ENCODE measurements around the gene DPYD. TPM values are rescaled to one million over a fixed set of nuclear protein-coding genes. Genes with fewer than 3 reads are reported as not detected.

Gene DPYD
- total RNA-seq, 1 experiment from 2014 or later = 7.0 TPM

GRCh38 chr1:97128426-97128825 is 792.4 kb downstream of the DPYD start:
- CTCF ChIA-PET = interaction anchor here (0.6 kb wide), 1 partner anchor 10 kb away, joined by 3 read pairs; no protein-coding TSS in a partner anchor
- intact Hi-C loops (cut with micrococcal nuclease; ENCODE audit: unreplicated experiment) = no loop called here
- Histone ChIP-seq H3K4me3 (ENCODE audit: low read depth, low read length) (no peak overlapping the region), H3K4me1 (no peaks in the 10 kb centered on the region), H3K36me3 (ENCODE audit: control insufficient read depth, insufficient read depth, low read length) (no peaks in the 10 kb centered on the region), H3K27me3 (replicated peaks; ENCODE audit: control insufficient read depth, insufficient read depth, low read length) (no peaks in the 10 kb centered on the region), H3K9me3 (no peaks in the 10 kb centered on the region)
- DNase-seq = no peak
- POLR2A ChIA-PET = no interaction called here
- Mint-ChIP-seq H3K27ac (ENCODE audit: unreplicated experiment) (no peak overlapping the region), H3K4me1 (ENCODE audit: low read depth, unreplicated experiment) (peaks cover 5% of the 10 kb centered on the region), H3K27me3 (ENCODE audit: insufficient read depth, unreplicated experiment) (no peaks in the 10 kb centered on the region), H3K4me3 (ENCODE audit: unreplicated experiment) (no peak overlapping the region), H3K36me3 (ENCODE audit: insufficient read depth, unreplicated experiment) (no peaks in the 10 kb centered on the region), H3K9me3 (ENCODE audit: unreplicated experiment) (no peaks in the 10 kb centered on the region)
- BruUV-seq (replicated peaks) = no TSS peak
- TF ChIP-seq CTCF (IDR thresholded peaks at IDR 0.05; ENCODE audit: insufficient read depth in 1 of 2, low read depth in 1 of 2, low read length in 1 of 2, severe bottlenecking in 1 of 2, unreplicated experiment in 1 of 2) = no peak

GRCh38 chr1:97123717-97124431 is 797.0 kb downstream of the DPYD start:
- Histone ChIP-seq H3K36me3 (ENCODE audit: control insufficient read depth, insufficient read depth, low read length) (no peaks in the 10 kb centered on the region), H3K4me1 (no peaks in the 10 kb centered on the region), H3K9me3 (no peaks in the 10 kb centered on the region), H3K27me3 (replicated peaks; ENCODE audit: control insufficient read depth, insufficient read depth, low read length) (no peaks in the 10 kb centered on the region), H3K4me3 (ENCODE audit: low read depth, low read length) (no peak overlapping the region)
- H3K4me1 Mint-ChIP-seq (ENCODE audit: low read depth, unreplicated experiment) = peaks cover 5% of the 10 kb centered on the region
- no peaks in the 10 kb centered on the region for H3K27me3 Mint-ChIP-seq (ENCODE audit: insufficient read depth, unreplicated experiment)
- no peak overlapping the region for H3K4me3 Mint-ChIP-seq (ENCODE audit: unreplicated experiment)
- no peak for DNase-seq
- no TSS peak for BruUV-seq (replicated peaks)
- no peak overlapping the region for H3K27ac Mint-ChIP-seq (ENCODE audit: unreplicated experiment)
- H3K36me3 Mint-ChIP-seq (ENCODE audit: insufficient read depth, unreplicated experiment) = no peaks in the 10 kb centered on the region
- CTCF ChIA-PET = no interaction called here
- no peaks in the 10 kb centered on the region for H3K9me3 Mint-ChIP-seq (ENCODE audit: unreplicated experiment)
- intact Hi-C loops (cut with micrococcal nuclease; ENCODE audit: unreplicated experiment) = no loop called here
- TF ChIP-seq CTCF (IDR thresholded peaks at IDR 0.05; ENCODE audit: insufficient read depth in 1 of 2, low read depth in 1 of 2, low read length in 1 of 2, severe bottlenecking in 1 of 2, unreplicated experiment in 1 of 2) = no peak
- POLR2A ChIA-PET = no interaction called here

- intact Hi-C loops (cut with micrococcal nuclease; ENCODE audit: unreplicated experiment) = no loop called here
- H3K4me3 ChIP-seq (ENCODE audit: low read depth, low read length) = no peak overlapping the region
- Mint-ChIP-seq H3K4me3 (ENCODE audit: unreplicated experiment) (no peak overlapping the region), H3K27me3 (ENCODE audit: insufficient read depth, unreplicated experiment) (no peaks in the 10 kb centered on the region), H3K36me3 (ENCODE audit: insufficient read depth, unreplicated experiment) (no peaks in the 10 kb centered on the region), H3K27ac (ENCODE audit: unreplicated experiment) (no peak overlapping the region), H3K9me3 (ENCODE audit: unreplicated experiment) (no peaks in the 10 kb centered on the region), H3K4me1 (ENCODE audit: low read depth, unreplicated experiment) (no peaks in the 10 kb centered on the region)
- DNase-seq = no peak
- no peaks in the 10 kb centered on the region for H3K4me1 ChIP-seq
- ChIA-PET POLR2A (no interaction called here), CTCF (no interaction called here)
- H3K9me3 ChIP-seq = no peaks in the 10 kb centered on the region
- H3K27me3 ChIP-seq (replicated peaks; ENCODE audit: control insufficient read depth, insufficient read depth, low read length) = no peaks in the 10 kb centered on the region
- TF ChIP-seq CTCF (IDR thresholded peaks at IDR 0.05; ENCODE audit: insufficient read depth in 1 of 2, low read depth in 1 of 2, low read length in 1 of 2, severe bottlenecking in 1 of 2, unreplicated experiment in 1 of 2) = no peak
- no TSS peak for BruUV-seq (replicated peaks)
- H3K36me3 ChIP-seq (ENCODE audit: control insufficient read depth, insufficient read depth, low read length) = no peaks in the 10 kb centered on the region
These were observed 800.0 kb downstream of the DPYD start for GRCh38 chr1:97120806-97121205.
